ENCODE data around the gene APH1A.

Gene APH1A

DNA sequence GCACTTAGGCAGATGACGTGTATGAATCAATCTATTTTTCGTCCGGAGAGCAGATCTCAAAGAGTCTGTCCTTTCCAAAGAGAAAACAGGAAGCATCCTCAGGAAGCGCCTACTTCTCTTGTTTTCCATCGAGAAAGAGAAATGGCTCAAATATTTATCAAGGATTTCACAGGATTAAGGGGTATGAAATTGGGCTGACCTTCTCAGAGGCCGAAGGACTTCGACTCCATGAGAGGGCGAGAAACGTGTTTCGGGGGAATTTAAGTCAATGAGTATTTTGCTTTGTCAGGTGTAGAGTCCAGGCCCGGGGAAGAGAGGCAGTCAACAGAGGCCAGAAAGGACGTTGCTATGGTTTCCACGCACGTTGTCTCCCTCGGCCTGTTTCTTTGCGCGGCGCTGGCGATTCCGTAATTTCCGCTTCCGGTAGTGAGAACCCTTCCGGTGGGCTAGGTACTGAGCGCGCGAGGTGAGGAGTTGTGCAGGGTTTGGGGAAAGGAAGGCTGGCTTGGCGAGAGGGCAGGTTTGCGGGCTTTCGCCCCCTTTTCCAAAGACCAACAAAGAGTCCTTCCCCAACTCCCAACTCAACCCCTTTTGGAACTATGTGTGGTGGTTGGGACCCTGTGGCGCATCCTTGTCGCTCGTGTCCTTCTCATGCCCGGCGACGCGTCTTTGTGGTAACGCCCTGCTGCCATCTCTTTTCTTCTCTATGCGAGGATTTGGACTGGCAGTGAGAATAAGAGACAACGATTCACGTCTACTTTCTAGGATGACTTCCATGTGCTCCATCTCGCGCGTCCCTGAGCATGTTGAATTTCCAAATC, 24.8 kb upstream of the APH1A start, which contains the start of gene MRPS21:
Gene MRPS21, plus strand, starts transcription at position 429 of the 821 bp plus-strand sequence. CDS start 506 bp downstream, outside the sequence.
- Histone ChIP-seq H4K20me1 (0 out of 2 replicates have a peak, but pooled peaks cover 3% of the 10 kb centered on the region), H3K36me3 (peaks cover 33% of the 10 kb centered on the region), H3K9me3 (no peaks in the 10 kb centered on the region), H3K27me3 (no peaks in the 10 kb centered on the region), H3K4me1 (peaks cover 35% of the 10 kb centered on the region), H3K27ac (peak within 1 kb of the TSS; percentile 74), H3K4me2 (peak within 1 kb of the TSS; percentile 92), H3K9ac (peak within 1 kb of the TSS; percentile 77), H3K4me3 (peak within 1 kb of the TSS; percentile 73)
- TF ChIP-seq Cebpa-rat (IDR thresholded peaks at IDR 0.05), result no peak; the same call in 1 of the 2 replicates

DNA sequence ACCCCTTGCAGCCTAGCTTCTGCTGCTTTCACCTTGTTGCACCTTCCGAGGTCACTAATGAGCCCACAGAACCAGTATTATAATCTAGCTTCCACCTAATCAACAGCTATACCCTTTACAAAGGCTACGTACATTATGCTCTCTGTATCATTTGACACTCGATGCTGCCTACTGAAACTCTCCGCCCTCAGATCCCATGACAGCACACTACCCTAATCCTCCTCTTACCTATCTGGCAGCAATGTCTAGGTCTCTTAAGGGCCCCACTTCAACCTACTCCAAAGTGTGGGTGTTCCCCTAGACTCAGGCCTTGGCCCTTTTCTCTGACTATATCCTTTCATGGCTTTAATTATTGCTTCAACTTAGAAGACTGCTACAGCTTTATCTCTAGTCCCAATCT, 20.0 kb upstream of the APH1A start:
- Histone ChIP-seq H4K20me1 (no peaks in the 10 kb centered on the region), H3K4me1 (peaks cover 10% of the 10 kb centered on the region), H3K4me2 (no peak overlapping the region), H3K9ac (no peak overlapping the region), H3K9me3 (no peaks in the 10 kb centered on the region), H3K27me3 (no peaks in the 10 kb centered on the region), H3K27ac (no peak overlapping the region), H3K4me3 (no peak overlapping the region), H3K36me3 (no peaks in the 10 kb centered on the region)
- TF ChIP-seq Cebpa-rat (IDR thresholded peaks at IDR 0.05), result no peak

DNA sequence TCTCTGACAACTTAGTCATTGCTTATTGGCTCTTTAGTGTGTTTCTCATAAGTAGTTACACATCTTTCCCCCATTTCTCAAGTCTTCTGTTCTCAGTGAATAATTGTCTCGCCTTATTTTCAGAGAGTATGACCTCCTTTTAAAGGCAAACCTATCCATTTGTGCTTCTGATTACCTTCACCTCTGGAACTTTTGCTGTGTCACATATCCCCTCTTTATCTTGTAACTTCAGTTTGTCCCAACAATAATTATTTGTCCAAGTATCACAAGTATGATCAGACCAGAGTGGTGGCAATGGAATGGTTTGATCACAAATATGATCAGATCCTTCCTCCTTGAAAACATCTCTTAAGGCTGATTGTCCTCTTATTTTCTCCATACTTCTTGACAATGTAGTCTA, 19.6 kb upstream of the APH1A start:
- H3K4me1 ChIP-seq, result peaks cover 10% of the 10 kb centered on the region
- no peaks in the 10 kb centered on the region for H3K36me3 ChIP-seq
- H3K27me3 ChIP-seq, result no peaks in the 10 kb centered on the region
- H3K9me3 ChIP-seq, result no peaks in the 10 kb centered on the region
- H3K9ac ChIP-seq, result no peak overlapping the region
- H3K4me3 ChIP-seq, result no peak overlapping the region
- no peak overlapping the region for H3K27ac ChIP-seq
- no peak overlapping the region for H3K4me2 ChIP-seq
- no peaks in the 10 kb centered on the region for H4K20me1 ChIP-seq
- no peak for TF ChIP-seq Cebpa-rat (IDR thresholded peaks at IDR 0.05)

DNA sequence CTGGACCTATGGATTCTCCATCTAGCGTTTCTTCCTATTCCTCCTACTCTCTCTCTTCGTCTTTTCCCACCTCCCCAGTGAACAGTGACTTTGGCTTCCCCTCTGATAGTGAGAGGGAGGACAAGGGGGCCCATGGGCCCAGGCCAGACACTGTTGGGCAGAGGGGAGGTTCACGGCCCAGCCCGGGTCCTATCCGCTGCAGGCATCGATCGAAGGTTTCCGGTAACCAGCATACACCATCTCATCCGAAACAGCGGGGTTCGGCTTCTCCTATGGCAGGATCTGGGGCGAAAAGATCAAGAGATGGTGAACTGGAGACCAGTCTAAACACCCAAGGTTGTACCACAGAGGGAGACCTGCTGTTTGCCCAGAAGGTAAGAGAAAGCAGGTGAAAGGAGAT, 14.4 kb upstream of the APH1A start:
- no peaks in the 10 kb centered on the region for H4K20me1 ChIP-seq
- TF ChIP-seq Cebpa-rat (IDR thresholded peaks at IDR 0.05), result no peak
- H3K9ac ChIP-seq, result no peak overlapping the region
- no peak overlapping the region for H3K4me3 ChIP-seq
- peaks cover 3% of the 10 kb centered on the region; the same call in 1 of the 2 replicates for H3K36me3 ChIP-seq
- H3K27me3 ChIP-seq, result peaks cover 13% of the 10 kb centered on the region; the same call in 1 of the 2 replicates
- no peak overlapping the region for H3K4me2 ChIP-seq
- H3K27ac ChIP-seq, result no peak overlapping the region
- H3K9me3 ChIP-seq, result no peaks in the 10 kb centered on the region
- H3K4me1 ChIP-seq, result peaks cover 10% of the 10 kb centered on the region

DNA sequence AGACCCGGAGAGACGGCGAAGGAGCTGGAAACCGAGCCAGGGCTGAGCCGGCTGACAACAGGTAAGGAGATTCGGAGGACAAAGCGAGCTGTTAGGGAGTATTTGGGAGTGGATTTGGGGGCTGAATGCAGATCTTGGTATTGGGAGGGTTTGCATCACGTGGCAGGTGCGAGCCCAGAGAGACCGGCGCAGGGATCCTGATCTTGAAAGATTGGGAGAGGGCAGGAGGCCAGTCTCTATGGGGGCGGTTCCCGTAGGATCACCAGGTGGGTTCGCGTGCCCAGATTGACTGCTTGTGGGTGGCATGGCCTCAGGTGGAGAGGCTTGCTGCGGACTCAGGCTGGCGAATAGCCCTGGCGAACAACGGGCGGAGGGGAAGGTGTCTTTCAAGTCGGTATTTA, 13.7 kb upstream of the APH1A start:
- Histone ChIP-seq H3K4me1 (peaks cover 10% of the 10 kb centered on the region), H3K4me2 (no peak overlapping the region; the same call in 1 of the 2 replicates), H4K20me1 (no peaks in the 10 kb centered on the region), H3K4me3 (no peak overlapping the region), H3K9me3 (no peaks in the 10 kb centered on the region), H3K36me3 (peaks cover 3% of the 10 kb centered on the region; the same call in 1 of the 2 replicates), H3K9ac (no peak overlapping the region), H3K27me3 (peaks cover 13% of the 10 kb centered on the region; the same call in 1 of the 2 replicates), H3K27ac (no peak overlapping the region)
- TF ChIP-seq Cebpa-rat (IDR thresholded peaks at IDR 0.05), result no peak

DNA sequence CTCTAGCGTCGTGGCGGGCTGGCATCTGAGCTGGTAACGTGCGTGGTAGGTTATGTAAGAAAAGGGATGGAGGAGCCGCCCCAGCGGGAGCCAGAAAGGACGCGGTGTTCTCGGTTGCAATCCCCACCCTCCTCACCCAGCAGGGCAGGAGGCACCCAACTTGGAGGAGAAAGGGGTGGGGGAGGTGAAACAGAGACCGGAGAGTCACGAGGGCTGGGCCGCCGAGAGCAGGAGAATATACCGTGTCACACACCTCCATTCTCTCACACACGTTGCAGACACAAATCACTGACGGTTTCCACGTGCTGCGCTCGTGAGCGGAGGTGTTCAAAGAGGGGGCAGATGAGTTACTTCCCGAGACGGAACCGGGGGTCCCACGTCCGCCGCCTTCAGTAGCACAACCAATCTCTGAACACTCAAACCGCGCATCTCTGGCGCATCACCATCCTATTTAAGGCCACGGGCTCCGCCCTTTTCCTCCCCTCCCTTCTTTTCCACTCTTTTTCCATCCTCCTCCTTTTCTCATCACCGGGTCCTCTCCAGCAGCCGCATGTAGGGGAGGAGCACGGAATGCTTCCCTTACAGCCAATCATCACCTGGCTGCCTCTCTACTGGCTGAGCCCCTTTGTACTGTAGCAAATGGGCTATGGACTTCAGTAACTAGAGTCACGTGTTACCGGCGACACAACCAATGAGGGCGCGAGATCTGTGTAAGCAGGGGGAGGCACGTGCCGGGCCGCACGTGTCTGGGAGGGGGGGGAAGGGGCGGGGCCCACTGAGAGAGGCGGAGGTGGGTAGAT, 13.1 kb upstream of the APH1A start, which contains the start of gene CIART:
Gene CIART, plus strand, starts transcription at position 797 of the 800 bp plus-strand sequence. CDS start 714 bp downstream, outside the sequence.
- Histone ChIP-seq H3K9me3 (no peaks in the 10 kb centered on the region), H4K20me1 (no peaks in the 10 kb centered on the region), H3K4me3 (peak within 1 kb of the TSS; percentile 46), H3K4me1 (peaks cover 10% of the 10 kb centered on the region), H3K36me3 (peaks cover 3% of the 10 kb centered on the region; the same call in 1 of the 2 replicates), H3K27ac (no peak within 1 kb of the TSS), H3K27me3 (peaks cover 13% of the 10 kb centered on the region; the same call in 1 of the 2 replicates), H3K9ac (peak within 1 kb of the TSS; percentile 23; the same call in 1 of the 2 replicates), H3K4me2 (peak within 1 kb of the TSS; percentile 62)
- TF ChIP-seq Cebpa-rat (IDR thresholded peaks at IDR 0.05), result no peak

DNA sequence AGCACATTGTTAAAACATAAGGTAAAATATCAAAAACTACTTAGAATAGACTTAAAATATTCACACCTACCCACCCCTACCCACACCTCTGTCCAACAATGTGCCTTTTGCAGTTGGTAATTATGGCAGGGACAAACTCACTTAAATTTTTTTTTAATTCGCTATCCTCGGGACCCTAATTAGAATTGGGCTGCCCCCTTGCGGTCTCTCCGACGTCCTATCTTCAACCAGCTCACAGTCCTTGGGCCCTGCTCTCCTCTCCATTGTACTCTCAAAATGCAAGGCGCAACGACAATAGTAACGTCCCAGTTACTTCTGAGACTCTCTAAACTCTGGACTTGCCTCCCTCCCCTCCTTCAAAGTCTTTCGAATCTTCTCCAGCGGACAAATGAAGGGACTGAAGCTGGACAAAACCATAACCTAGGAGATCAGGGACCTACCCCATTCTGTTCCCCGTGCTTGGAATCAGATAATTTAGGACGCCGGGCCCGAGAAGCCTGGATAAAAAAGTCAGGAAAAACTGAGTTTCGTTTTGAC, 12.5 kb upstream of the APH1A start:
- Histone ChIP-seq H3K4me3 (peak overlapping the region; percentile 46), H3K27me3 (peaks cover 13% of the 10 kb centered on the region; the same call in 1 of the 2 replicates), H3K9me3 (no peaks in the 10 kb centered on the region), H3K27ac (no peak overlapping the region), H4K20me1 (no peaks in the 10 kb centered on the region), H3K36me3 (peaks cover 3% of the 10 kb centered on the region; the same call in 1 of the 2 replicates), H3K4me2 (peak overlapping the region; percentile 62), H3K9ac (peak overlapping the region; percentile 23; the same call in 1 of the 2 replicates), H3K4me1 (peaks cover 10% of the 10 kb centered on the region)
- no peak for TF ChIP-seq Cebpa-rat (IDR thresholded peaks at IDR 0.05)

DNA sequence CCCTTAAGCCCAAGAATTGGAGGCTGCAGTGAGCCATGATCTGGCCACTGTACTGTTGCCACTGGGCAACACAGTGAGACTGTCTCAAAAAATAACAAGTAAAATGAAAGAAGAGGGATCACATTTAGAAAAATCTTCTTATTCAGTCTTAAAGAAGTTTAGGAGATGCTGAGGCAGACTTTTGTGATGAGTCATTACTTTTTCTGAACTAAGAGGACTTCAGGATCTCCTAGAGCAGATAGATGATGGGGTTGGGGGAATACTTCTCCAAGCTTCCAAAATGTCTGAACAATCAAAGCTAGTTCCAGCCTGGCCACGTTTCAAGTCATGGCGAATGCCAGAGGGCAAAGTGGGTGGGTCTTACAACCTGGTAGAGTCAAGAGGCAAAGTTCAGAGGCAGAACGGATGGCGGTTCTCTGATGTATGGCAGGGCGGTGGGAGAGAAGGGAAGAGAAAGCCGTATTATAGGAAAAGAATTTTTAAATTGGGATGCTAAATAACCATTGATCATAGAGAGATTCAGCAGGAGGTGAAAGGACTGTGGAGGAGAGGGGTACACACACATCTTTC, 11.4 kb upstream of the APH1A start:
- H3K36me3 ChIP-seq, result peaks cover 3% of the 10 kb centered on the region; the same call in 1 of the 2 replicates
- no peak overlapping the region for H3K9ac ChIP-seq
- TF ChIP-seq Cebpa-rat (IDR thresholded peaks at IDR 0.05), result no peak
- no peak overlapping the region for H3K27ac ChIP-seq
- peaks cover 13% of the 10 kb centered on the region; the same call in 1 of the 2 replicates for H3K27me3 ChIP-seq
- H3K4me3 ChIP-seq, result no peak overlapping the region
- no peak overlapping the region for H3K4me2 ChIP-seq
- H3K9me3 ChIP-seq, result no peaks in the 10 kb centered on the region
- H4K20me1 ChIP-seq, result no peaks in the 10 kb centered on the region
- peaks cover 10% of the 10 kb centered on the region for H3K4me1 ChIP-seq

DNA sequence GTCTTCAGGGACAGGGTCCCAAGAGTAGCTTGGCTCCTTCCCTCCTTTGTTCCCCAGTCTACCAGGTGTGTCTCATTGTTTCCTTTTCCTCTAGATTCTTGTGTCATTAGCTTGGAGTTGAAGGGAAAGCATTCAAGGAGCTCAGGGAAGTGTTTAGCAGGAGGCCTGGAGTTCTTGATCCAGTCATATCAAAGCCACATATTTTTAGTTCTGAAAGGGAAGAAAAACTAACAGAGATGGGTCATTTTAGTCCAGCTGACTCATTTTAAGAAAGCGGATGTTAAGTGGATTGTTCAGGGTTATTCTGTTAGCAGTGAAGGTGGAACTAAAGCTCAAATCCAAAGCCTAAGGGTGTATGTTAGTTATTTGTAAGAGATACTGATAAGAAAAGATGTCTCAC, 4.5 kb upstream of the APH1A start:
- Histone ChIP-seq H4K20me1 (no peaks in the 10 kb centered on the region), H3K9me3 (no peaks in the 10 kb centered on the region), H3K27me3 (no peaks in the 10 kb centered on the region), H3K9ac (peak overlapping the region; percentile 59), H3K4me1 (peaks cover 37% of the 10 kb centered on the region), H3K4me3 (no peak overlapping the region; the same call in 1 of the 2 replicates), H3K4me2 (peak overlapping the region; percentile 72), H3K27ac (no peak overlapping the region), H3K36me3 (no peaks in the 10 kb centered on the region)
- TF ChIP-seq Cebpa-rat (IDR thresholded peaks at IDR 0.05), result no peak

Data from BLaER1 (cell line).